HG03439 (cell line): ENCODE measurements around the gene DNASE1.
A peak's percentile ranks its signal among the peaks of the same experiment; 100 is the strongest.

Experiments
- ATAC-seq: cut with Tn5 transposase; IDR thresholded peaks from one replicate; pipeline ENCODE4 v1.9.1; 2021; ENCODE audit warnings: mild to moderate bottlenecking, moderate library complexity; ENCODE audit not compliant: unreplicated experiment

The DNASE1 gene

DNA sequence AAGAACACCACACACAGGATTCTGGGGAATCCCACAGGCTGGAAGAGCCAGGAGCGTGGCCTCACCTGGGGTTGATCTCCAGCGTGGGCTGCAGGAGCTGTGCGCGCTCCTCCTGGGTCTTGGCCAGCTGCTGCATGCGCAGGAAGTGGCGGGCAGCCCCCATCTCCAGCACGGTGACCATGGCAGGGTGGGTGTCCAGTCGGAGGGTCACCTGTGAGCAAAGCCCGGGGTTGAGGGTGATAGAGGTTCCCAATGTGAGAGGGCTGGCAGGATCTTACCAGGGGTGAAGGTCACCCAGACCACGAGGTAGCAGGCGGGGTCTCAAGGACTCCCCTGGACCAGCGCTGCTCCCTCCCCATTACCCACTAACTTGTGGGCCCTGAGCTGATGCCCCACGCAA, 7.4 kb downstream of the DNASE1 start:
- ATAC-seq: no peak

DNA sequence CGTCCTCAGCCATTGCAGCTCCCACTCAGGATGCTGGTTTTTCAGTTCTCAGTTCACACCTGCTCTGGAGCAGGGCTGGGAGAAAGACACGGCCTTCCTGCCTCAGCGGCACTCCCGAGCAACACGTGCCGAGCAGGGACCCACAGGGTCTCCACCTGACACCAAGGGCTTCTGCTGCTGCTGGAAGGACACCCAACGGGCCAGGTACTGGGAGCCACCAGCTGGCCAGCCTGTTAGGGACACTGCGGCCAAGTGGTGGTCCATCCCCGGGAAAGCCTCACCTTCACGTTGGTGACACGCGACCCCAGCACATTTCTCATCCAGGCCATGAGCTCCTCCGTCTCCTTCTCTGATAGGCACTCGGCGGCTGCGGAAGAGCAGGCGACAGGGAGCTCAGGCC, 8.1 kb downstream of the DNASE1 start:
- no peak for ATAC-seq

- ATAC-seq: no peak
These were observed 9.9 kb downstream of the DNASE1 start for GRCh38 chr16:3664187-3664896.

- ATAC-seq: no peak
These were observed 11.0 kb downstream of the DNASE1 start for GRCh38 chr16:3665508-3665907.

- no peak for ATAC-seq
These were observed 14.1 kb downstream of the DNASE1 start for GRCh38 chr16:3668626-3669025.

DNA sequence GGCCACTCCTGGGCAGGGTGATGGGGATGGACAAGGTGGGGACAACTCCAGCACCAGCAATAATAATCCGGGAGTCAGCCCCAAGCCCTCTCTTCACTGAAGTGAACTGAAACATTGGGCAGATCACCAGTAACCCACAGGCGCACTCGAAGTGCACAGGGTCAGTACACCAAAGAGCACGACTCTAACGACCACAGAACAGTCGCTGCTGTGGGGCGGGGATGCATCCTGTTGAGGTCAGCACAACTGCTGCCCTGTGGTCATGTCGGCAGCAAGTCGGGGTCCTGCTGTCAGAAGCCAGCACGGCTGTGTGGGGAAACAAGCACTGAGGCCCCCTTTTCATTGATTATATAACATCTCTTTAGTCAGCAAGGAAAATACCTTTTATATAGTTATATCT, 14.6 kb downstream of the DNASE1 start:
- no peak for ATAC-seq

DNA sequence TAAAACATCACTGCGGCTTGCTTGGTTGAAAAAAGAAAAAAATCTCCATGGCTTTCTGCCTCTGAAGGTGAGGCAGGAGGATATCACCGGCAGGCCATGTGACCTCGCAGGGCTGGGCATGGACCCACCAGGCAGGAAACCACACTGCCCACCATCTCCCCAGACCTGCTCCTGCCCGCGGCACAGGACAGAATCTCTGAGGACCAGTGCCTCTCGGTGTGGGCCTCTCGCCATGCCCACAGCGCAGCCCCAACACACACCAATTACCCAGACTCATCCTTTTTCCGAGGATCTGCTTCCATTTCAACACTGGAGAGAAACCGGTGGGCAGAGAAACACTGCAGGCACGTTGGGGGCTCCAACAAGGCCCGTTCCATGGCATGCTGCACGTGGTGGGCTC, 16.2 kb downstream of the DNASE1 start:
- no peak for ATAC-seq

DNA sequence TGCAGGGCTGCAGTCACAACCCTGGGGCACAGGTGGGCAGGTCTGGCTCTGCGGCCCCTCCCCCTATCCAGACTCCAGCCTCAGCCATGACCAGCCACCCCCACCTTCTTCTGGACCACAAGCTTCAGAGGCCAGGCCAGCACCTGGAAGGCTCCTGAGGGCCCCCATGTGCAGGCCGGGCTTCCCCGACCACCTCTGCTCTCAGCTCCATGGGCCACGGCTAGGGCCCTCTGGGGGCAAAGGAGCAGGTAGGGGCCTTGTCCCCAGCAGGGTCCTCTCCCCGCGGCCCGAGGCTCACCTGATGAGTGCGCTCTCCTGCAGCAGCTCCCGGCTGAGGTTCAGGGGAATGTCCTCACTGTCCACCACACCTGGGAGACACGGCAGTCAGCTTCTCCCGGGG, 16.9 kb downstream of the DNASE1 start:
- no peak for ATAC-seq

DNA sequence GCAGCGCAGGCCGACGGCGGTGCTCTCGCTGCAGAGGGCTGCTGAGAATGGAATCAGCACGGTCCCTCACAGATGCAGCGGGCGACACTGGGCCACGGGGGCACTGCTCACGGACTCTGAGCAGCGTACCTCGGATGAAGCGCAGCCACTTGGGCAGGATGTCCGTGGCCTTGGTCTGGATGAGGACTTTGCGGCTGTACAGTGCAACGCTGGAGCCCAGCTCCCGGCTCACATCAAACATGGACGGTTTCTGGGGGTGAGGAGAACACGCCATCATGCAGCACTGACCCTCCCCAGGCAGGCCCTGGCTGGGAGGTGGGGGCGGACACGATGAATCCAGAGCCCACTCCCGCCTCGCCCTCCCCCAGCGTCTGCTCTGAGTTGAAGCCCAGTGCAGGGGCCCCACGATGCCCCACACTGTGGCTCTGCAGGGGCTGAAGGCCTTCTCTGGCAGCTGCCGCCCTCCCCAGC, 18.1 kb downstream of the DNASE1 start:
- no peak for ATAC-seq

- no peak for ATAC-seq
These were observed 18.7 kb downstream of the DNASE1 start for GRCh38 chr16:3673201-3673600.

DNA sequence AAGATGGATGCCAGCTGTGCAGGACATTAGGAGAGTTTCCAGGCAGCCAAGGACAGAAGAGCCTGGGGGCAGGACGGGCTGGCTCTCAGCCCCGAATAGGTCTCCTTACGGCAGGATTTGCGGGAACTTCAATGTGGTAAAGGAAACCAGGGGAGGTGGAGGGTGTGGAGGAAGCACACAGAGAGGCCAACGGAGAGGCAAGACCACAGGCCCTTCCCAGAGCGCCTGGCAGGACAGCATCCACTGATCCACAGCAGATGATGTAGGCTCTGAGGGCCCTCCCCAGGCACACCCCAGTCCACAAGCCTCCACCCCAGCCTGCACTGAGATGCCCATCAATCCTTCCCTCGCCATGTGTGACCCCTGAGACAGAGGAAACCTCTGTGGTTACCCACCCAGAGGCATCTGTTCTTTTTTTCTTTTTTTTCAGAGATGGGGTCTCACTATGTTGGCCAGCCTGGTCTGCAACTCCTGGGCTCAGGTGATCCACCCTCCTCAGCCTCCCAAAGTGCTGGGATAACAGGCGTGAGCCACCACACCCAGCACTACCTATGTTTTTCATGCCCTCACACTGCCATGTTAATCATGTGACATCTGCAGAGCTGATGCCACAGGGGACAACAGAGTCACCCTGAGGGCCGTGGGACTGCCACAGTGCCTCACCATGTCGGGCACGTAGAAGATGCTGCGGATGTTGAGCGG, 19.3 kb downstream of the DNASE1 start:
- no peak for ATAC-seq

DNA sequence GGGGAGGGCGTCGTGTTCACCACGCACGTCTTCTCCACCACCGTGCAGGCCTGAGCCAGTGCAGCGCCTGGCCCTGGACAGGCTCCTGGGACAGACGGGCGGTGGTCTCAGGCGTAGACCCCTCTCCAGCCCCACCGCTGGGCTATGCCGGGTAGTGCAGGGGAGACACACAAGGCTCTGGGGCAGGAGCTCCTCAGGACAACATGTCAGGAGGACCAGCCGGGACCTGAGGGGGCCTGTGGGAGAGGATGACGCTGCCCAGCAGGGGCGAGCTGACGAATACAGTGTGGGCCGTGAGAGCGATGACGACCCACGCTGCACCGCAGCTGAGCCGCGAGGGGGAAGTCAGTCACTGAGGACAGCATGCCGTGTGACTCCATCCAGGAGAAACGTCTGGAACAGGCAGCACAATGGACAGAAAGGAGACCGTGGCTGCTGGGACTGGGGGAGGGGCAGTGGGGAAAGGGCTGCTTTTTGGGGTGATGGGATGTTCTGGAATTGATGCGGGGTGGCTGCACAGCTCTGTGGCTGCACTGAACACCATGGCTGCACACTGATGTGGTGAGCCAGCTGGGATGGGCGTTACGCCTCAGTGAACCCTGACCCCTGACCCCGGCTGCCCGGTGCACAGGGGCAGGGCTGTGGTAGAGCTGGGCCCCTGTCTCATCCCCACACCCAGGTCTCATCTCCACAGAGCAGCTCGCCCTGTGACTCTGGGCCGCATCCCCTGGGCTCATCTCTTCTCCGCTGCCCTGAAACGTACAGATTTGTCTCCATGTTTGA, 20.2 kb downstream of the DNASE1 start:
- no peak for ATAC-seq

DNA sequence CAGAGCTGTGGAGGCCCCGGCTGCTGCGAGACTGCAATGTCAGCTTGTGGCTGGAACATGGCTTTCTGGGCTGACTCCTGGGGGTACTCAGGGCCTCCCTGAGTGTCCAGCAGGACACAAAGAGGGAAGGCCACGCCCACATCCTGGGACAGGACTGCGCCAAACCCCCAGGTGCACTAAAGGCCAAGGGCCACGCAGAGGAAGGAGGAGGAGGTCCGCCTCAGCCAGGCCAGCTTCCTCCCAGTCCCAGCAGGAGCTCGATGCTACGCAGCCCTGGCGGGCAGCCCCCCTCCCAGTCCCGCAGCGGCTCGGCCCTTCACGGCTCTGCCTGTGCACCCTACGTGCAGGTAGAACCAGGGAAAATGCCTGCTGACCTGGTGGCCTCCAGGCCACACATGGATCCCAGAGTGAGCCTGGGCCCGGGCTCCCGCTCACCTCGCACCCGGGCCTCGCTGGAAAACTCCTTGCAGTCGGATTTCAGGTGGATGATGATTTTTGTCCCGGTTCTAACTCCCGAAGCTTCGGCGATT, 21.2 kb downstream of the DNASE1 start:
- ATAC-seq: no peak

DNA sequence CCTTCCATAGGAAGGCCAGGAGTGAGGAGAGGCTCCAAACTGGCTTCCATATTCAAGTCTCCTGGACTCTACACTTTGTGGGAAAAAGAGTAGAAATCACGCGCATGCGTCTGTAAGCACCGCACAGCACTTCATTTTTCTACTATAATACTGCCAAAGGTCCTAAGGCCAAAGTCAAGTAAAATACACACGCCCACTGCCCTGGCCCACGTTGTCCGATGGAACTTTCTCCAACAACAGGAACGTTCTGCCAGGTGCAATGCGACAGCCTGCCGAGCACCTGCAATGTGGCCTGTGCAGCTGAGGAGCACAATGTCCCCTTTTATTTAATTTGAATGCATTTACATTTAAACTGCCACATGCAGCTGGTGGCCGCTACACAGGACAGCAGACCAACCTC, 23.5 kb downstream of the DNASE1 start:
- ATAC-seq: no peak

GRCh38 chr16:3681206-3681605, 26.7 kb downstream of the DNASE1 start:
- ATAC-seq: no peak

DNA sequence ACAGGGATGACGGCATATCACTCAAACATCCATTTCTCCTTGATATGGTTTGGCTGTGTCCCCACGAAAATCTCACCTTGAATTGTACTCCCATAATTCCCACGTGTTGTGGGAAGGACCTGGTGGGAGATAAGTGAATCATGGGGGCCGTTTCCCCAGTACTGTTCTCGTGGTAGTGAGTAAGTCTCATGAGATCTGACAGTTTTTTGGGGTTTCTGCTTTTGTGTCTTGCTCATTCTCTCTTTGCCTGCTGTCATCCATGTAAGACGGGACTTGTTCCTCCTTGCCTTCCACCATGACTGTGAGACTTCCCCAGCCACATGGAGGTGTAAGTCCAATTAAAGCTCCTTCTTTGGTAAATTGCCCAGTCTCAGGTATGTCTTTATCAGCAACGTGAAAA, 32.5 kb downstream of the DNASE1 start:
- ATAC-seq: no peak

- ATAC-seq: no peak
These were observed 33.3 kb downstream of the DNASE1 start for GRCh38 chr16:3687792-3688191.

- ATAC-seq: no peak
These were observed 35.2 kb downstream of the DNASE1 start for GRCh38 chr16:3689731-3690130.

- ATAC-seq: peak; percentile 71
These were observed 36.0 kb downstream of the DNASE1 start for GRCh38 chr16:3690470-3690928.

DNA sequence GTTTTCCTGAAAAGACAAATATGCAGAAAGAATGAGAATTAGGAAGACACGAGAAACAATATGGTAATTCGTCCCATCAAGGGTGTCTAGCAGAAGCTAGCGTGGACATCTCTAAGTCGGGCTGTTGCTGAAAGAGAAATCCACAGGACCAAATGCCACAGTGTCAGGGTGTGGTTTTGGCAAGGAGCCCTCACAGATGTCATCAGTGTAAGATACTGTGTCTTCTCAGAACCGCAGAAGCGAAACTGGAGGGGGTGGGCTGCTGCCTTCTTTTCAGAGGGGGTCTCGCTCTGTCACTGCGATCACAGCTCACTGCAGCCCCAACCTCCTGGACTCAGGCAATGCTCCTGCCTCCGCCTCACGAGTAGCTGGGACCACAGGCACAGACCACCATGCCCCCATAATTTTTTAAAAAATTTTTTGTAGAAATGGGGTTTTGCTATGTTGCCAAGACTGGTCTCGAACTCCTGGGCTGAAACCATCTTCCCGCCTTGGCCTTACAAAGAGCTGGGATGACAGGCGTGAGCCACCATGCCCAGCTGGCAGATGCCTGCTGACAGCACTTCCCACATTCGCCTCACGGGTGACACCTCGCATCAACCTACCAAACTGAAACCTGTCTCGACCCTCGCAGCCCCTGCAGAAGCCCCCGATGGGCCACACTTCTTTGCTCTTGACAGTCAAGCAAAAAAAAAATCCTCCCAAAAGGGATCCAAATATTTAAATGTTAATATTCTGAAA, 36.7 kb downstream of the DNASE1 start:
- no peak for ATAC-seq

GRCh38 chr16:3691761-3692160, 37.3 kb downstream of the DNASE1 start:
- no peak for ATAC-seq
